ENCODE data around the gene TLE3. TPM values are rescaled to one million over a fixed set of nuclear protein-coding genes. Genes with fewer than 3 reads are reported as not detected.

The TLE3 gene
- polyA plus RNA-seq, 2 of the 4 experiments (the other 2 are of a cell fraction): 4.6 to 5.3 TPM

DNA sequence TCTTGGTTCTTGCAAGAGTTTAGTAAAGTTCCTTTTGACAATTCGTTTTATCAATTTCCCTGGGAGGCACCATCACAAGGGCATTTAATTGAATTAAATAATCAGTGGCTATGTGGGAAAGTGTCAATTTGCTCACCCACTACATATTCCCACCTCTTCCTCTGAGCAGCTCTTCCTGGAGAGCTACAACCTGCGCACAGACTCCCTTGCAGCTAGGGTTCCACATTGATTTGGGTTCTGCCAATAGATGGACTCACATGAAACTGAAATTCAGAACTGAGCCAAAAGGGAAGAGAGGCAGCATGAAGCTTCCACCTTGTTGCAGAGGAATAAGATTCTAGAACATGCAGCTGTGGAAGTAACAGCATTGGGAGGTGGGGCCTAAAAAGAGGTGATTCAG lies 94.8 kb downstream of the TLE3 start (continued):
- no peak for TF ChIP-seq REST (IDR thresholded peaks at IDR 0.05)
- no peak for TF ChIP-seq HOXB13 (CRISPR knock-in tag; IDR thresholded peaks at IDR 0.05; ENCODE audit: low read depth)

GRCh38 chr15:70001859-70002258 lies 95.9 kb downstream of the TLE3 start:
- Histone ChIP-seq H3K27ac (no peak overlapping the region), H3K4me3 (no peak overlapping the region), H3K9me3 (peaks cover 24% of the 10 kb centered on the region), H3K4me2 (no peak overlapping the region), H3K4me1 (0 out of 3 replicates have a peak, but pooled peaks cover 6% of the 10 kb centered on the region)
- ATAC-seq (no peak), DNase-seq (ENCODE audit: low read depth in 1 of 2, low spot score in 1 of 2) (no peak), FAIRE-seq (no peak)
- 42% methylated on average over 4 of the region's 4 CpGs for WGBS (ENCODE audit: missing lambda C conversion rate)
- ChIA-PET CTCF (no interaction called here), POLR2A (no interaction called here)
- TF ChIP-seq HOXB13 (CRISPR knock-in tag; IDR thresholded peaks at IDR 0.05; ENCODE audit: low read depth) (no peak), GATA3 (IDR thresholded peaks at IDR 0.05; ENCODE audit: borderline replicate concordance) (no peak), TFCP2L1 (CRISPR knock-in tag; IDR thresholded peaks at IDR 0.05) (no peak), ZC3H11A (IDR thresholded peaks at IDR 0.05) (no peak), JUN (IDR thresholded peaks at IDR 0.05) (no peak), KDM5A (IDR thresholded peaks at IDR 0.05) (no peak), NFE2L2 (conservative IDR thresholded peaks at IDR 0.05; ENCODE audit: low read length) (no peak), REST (IDR thresholded peaks at IDR 0.05) (no peak), ZFP36 (IDR thresholded peaks at IDR 0.05; ENCODE audit: borderline replicate concordance, partially characterized antibody) (no peak), HOXB5 (CRISPR knock-in tag; IDR thresholded peaks at IDR 0.05) (no peak)
- TF ChIP-seq, protein P1, sequence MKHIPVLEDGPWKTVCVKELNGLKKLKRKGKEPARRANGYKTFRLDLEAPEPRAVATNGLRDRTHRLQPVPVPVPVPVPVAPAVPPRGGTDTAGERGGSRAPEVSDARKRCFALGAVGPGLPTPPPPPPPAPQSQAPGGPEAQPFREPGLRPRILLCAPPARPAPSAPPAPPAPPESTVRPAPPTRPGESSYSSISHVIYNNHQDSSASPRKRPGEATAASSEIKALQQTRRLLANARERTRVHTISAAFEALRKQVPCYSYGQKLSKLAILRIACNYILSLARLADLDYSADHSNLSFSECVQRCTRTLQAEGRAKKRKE (CRISPR knock-in tag; IDR thresholded peaks at IDR 0.05; ENCODE audit: low read depth): no peak

DNA sequence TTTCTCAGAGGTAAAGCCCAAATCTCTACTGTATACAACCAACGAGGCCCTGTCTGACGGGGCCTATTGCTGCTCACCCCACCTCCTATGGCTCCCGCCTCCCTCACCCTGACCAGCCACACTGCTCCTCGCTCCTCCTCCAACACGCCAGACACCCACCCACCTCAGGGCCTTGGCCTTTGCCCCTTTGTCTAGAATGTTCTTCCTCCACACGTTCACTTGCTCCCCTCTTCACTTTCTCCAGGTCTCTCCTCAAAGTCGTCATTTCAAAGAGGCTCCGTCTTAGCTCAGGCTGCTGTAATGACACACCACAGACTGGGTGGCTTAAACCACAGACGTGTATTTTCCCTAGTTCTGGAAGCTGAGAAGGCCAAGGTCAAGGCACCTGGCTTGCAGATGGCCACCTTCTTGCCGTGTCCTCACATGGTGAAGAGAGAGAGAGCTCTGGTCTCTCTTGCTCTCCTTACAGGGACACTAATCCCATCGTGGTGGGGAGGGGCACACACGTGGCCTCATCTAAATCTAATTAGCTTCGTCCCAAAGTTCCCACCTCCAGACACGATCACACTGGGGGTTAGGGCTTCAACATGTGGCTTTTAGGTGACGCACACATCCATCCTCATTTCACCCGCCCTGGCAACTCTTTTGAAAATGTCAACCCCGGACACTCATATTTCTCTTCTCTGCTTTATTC lies 98.2 kb downstream of the TLE3 start:
- no peak for FAIRE-seq
- no peak overlapping the region for H3K4me2 ChIP-seq
- 68% methylated on average over 17 of the region's 17 CpGs for WGBS (ENCODE audit: missing lambda C conversion rate)
- no peak for ATAC-seq
- H3K27ac ChIP-seq: no peak overlapping the region
- peaks cover 24% of the 10 kb centered on the region for H3K9me3 ChIP-seq
- 0 out of 3 replicates have a peak, but pooled peaks cover 6% of the 10 kb centered on the region for H3K4me1 ChIP-seq
- POLR2A ChIA-PET: no interaction called here
- CTCF ChIA-PET: interaction anchor here (0.8 to 1.8 kb wide), 5 partner anchors 10 to 585 kb away, joined by 3 to 6 read pairs (median 3); no protein-coding TSS in a partner anchor
- no peak overlapping the region for H3K4me3 ChIP-seq
- DNase-seq (ENCODE audit: low read depth in 1 of 2, low spot score in 1 of 2): no peak
- TF ChIP-seq, protein P2, sequence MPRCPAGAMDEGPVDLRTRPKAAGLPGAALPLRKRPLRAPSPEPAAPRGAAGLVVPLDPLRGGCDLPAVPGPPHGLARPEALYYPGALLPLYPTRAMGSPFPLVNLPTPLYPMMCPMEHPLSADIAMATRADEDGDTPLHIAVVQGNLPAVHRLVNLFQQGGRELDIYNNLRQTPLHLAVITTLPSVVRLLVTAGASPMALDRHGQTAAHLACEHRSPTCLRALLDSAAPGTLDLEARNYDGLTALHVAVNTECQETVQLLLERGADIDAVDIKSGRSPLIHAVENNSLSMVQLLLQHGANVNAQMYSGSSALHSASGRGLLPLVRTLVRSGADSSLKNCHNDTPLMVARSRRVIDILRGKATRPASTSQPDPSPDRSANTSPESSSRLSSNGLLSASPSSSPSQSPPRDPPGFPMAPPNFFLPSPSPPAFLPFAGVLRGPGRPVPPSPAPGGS (IDR thresholded peaks at IDR 0.05): no peak
- TF ChIP-seq EP300 (IDR thresholded peaks at IDR 0.05): no peak
- TF ChIP-seq TFCP2L1 (CRISPR knock-in tag; IDR thresholded peaks at IDR 0.05): no peak
- no peak for TF ChIP-seq MAZ (IDR thresholded peaks at IDR 0.05; ENCODE audit: borderline replicate concordance, low read depth, low read length)
- TF ChIP-seq, protein P3, sequence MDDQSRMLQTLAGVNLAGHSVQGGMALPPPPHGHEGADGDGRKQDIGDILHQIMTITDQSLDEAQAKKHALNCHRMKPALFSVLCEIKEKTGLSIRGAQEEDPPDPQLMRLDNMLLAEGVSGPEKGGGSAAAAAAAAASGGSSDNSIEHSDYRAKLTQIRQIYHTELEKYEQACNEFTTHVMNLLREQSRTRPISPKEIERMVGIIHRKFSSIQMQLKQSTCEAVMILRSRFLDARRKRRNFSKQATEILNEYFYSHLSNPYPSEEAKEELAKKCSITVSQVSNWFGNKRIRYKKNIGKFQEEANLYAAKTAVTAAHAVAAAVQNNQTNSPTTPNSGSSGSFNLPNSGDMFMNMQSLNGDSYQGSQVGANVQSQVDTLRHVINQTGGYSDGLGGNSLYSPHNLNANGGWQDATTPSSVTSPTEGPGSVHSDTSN (IDR thresholded peaks at IDR 0.05): no peak
- no peak for TF ChIP-seq NPAS2 (CRISPR knock-in tag; IDR thresholded peaks at IDR 0.05; ENCODE audit: borderline replicate concordance)
- TF ChIP-seq CHD2 (IDR thresholded peaks at IDR 0.05; ENCODE audit: low read length, partially characterized antibody): no peak
- no peak for TF ChIP-seq HOXB5 (CRISPR knock-in tag; IDR thresholded peaks at IDR 0.05)
- no peak for TF ChIP-seq POLR2A (IDR thresholded peaks at IDR 0.05; ENCODE audit: low read length)
- no peak for TF ChIP-seq MAFK (IDR thresholded peaks at IDR 0.05; ENCODE audit: partially characterized antibody)
- no peak for TF ChIP-seq NFE2L2 (conservative IDR thresholded peaks at IDR 0.05; ENCODE audit: low read length)
- no peak for TF ChIP-seq FOSL2 (IDR thresholded peaks at IDR 0.05)
- TF ChIP-seq FOSL2 (CRISPR knock-in tag; IDR thresholded peaks at IDR 0.05): no peak
- TF ChIP-seq KDM1A (IDR thresholded peaks at IDR 0.05; ENCODE audit: low read depth): no peak

Data from A549 (cell line).